Tibial nerve (tissue), 3 donors: ENCODE results near the gene UBASH3B.

Source experiments
- CTCF ChIP-seq, 5 experiments: fragments of 200-600 bp in 3 of 5; fragments of 450-650 bp in 2 of 5; sonication (generic) in 3 of 5; IDR thresholded peaks; one replicate each; pipeline ENCODE4 v1.5.1; 2016 to 2019; ENCODE audit warnings: antibody characterized with exemption in 5 of 5, mild to moderate bottlenecking in 3 of 5, moderate library complexity in 2 of 5
- POLR2A ChIP-seq, 2 donors: fragments of 450-650 bp; IDR thresholded peaks; one replicate each; pipeline ENCODE4 v1.6.1; 2017; ENCODE audit warnings: antibody characterized with exemption in 2 of 2, mild to moderate bottlenecking in 2 of 2, moderate library complexity in 2 of 2

DNA sequence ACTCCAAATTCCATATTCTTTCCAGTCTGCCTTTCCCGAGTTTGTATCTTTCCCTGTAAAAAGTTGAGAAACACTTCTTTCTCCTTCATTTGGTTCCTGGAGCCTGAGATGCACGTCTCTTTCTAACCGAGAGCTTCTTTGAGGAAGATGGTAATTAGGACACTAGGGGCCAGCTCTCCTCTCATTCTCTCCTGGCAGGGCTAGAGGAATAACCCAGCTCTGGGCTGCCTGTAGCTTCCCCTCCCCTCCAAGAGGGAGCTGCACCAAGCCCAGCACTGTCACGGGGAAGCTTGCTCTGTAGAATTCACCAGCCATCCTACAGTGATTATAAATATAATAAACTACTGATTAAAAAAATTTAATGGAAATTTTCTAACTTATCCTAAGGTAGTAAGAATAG is 26.9 kb downstream of the UBASH3B start:
- TF ChIP-seq CTCF (IDR thresholded peaks at IDR 0.05): no peak
- TF ChIP-seq POLR2A (IDR thresholded peaks at IDR 0.05): no peak
